Activated T-cell treated with anti-CD3 and anti-CD28 coated beads, Interleukin-2, amount 50 U/mL, for 24 hours (primary cell): ENCODE results near the gene ELSPBP1.
"Not testable (repeated sequence)": the region's sequence is repeated elsewhere in the genome, so short reads cannot be mapped to it uniquely, and the experiment has no call there.

ENCODE experiments used
- DNase-seq: peaks from one replicate; pipeline ENCODE4 v3.0.0-alpha.2; 2020
- H3K27ac Mint-ChIP-seq: 2 replicates; pipeline ENCODE4 v1.8.0; 2020; ENCODE audit warnings: mild to moderate bottlenecking, mixed read lengths
- H3K27me3 Mint-ChIP-seq: 2 replicates; pipeline ENCODE4 v1.8.0; 2020; ENCODE audit warnings: mixed read lengths
- H3K36me3 Mint-ChIP-seq: 2 replicates; pipeline ENCODE4 v1.8.0; 2020; ENCODE audit warnings: low read depth, mixed read lengths
- H3K4me1 Mint-ChIP-seq: 2 replicates; pipeline ENCODE4 v1.8.0; 2020; ENCODE audit warnings: low read depth, mixed read lengths
- H3K4me3 Mint-ChIP-seq: 2 replicates; pipeline ENCODE4 v1.8.0; 2020; ENCODE audit warnings: mild to moderate bottlenecking, moderate library complexity, mixed read lengths
- H3K9me3 Mint-ChIP-seq: 2 replicates; pipeline ENCODE4 v1.8.0; 2020; ENCODE audit warnings: mixed read lengths

Gene ELSPBP1

GRCh38 chr19:48061401-48062344 lies 67.2 kb downstream of the ELSPBP1 start:
- H3K27ac Mint-ChIP-seq: no peak overlapping the region
- no peaks in the 10 kb centered on the region for H3K36me3 Mint-ChIP-seq
- no peaks in the 10 kb centered on the region for H3K9me3 Mint-ChIP-seq
- H3K4me3 Mint-ChIP-seq: no peak overlapping the region
- DNase-seq: no peak
- H3K4me1 Mint-ChIP-seq: peaks cover 1% of the 10 kb centered on the region
- H3K27me3 Mint-ChIP-seq: peaks cover 8% of the 10 kb centered on the region

DNA sequence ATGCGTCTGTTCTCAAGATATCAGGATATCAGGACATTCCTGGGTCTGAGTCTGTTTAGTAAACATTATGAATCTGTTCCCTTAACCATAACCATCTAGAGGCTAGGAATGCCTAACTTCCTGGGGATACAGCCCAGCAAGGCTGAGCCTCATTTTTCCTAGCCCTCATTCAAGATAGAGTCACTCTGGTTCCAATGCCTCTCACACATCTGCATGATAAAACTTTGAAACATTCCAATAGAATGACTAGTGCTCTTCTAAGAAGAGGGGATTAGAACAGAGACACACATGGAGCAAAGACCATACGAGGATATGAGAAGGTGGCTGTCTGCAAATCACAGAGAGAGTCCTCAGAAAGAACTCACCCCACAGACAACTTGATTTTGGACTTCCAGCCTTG lies 70.1 kb downstream of the ELSPBP1 start:
- no peaks in the 10 kb centered on the region for H3K36me3 Mint-ChIP-seq

DNA sequence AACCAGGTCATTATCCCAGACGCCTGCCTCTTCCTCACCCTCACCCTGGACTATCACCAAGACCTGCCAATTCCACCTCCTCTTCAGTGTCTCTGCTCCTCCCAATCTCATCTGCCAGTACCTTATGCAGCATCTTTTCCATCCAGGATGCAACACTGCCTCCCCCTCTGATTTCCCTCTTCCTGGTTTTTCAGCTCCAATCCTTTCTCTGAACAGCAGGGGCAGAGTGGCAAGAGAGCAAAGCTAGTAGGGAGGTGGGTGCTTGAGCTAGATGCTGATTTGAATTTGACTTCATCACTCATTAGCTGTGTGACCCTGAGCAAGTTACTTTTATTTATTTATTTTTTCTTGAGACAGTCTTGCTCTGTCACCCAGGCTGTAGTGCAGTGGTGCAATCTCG lies 75.0 kb downstream of the ELSPBP1 start:
- peaks cover 7% of the 10 kb centered on the region for H3K36me3 Mint-ChIP-seq

More for the DNA sequence above, 70.1 kb downstream of the ELSPBP1 start:
- peaks cover 8% of the 10 kb centered on the region for H3K27me3 Mint-ChIP-seq
- H3K27ac Mint-ChIP-seq: no peak overlapping the region
- H3K9me3 Mint-ChIP-seq: no peaks in the 10 kb centered on the region
- no peak overlapping the region for H3K4me3 Mint-ChIP-seq
- H3K4me1 Mint-ChIP-seq: no peaks in the 10 kb centered on the region
- no peak for DNase-seq

DNA sequence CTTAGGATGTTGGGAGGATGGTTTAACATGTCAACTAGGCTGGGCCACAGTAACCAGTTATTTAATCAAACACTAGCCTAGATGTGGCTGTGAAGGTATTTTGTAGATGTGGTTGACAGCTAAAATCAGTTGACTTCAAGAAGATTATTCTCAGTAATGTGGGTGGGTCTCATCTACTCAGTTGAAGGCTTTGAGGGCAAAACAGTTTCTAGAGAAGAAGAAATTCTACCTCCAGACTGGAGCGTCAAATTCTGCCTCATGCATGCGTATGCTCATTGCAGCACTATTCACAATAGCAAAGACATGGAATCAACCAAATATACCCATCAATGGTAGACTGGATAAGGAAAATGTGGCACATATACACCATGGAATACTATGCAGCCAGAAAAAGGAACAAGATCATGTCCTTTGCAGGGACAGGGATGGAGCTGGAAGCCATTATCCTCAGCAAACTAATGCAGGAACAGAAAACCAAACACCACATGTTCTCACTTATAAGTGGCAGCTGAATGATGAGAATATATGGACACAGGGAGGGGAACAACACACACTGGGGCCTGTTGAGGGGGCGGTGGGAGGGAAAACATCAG lies 75.8 kb downstream of the ELSPBP1 start:
- not testable (repeated sequence) for H3K4me1 Mint-ChIP-seq, H3K27me3 Mint-ChIP-seq, H3K4me3 Mint-ChIP-seq, H3K36me3 Mint-ChIP-seq, DNase-seq, H3K27ac Mint-ChIP-seq, H3K9me3 Mint-ChIP-seq

More for the DNA sequence above, 75.0 kb downstream of the ELSPBP1 start:
- Mint-ChIP-seq H3K27me3 (no peaks in the 10 kb centered on the region), H3K4me3 (no peak overlapping the region), H3K9me3 (no peaks in the 10 kb centered on the region), H3K27ac (no peak overlapping the region), H3K4me1 (no peaks in the 10 kb centered on the region)
- DNase-seq: no peak
